Measurements from ENCODE around the gene PHKG2.

Gene PHKG2

GRCh38 chr16:30794634-30795033 lies 46.4 kb downstream of the PHKG2 start:
- TF ChIP-seq CTCF (IDR thresholded peaks at IDR 0.05; ENCODE audit: low read depth, low read length): no peak
- DNase-seq (ENCODE audit: low read depth in 2 of 2): no peak
- no peak overlapping the region for H3K4me3 ChIP-seq (replicated peaks in 1 of 2; ENCODE audit: low read depth in 2 of 2, low read length in 2 of 2)

- DNase-seq (ENCODE audit: low read depth in 2 of 2): no peak
- TF ChIP-seq CTCF (IDR thresholded peaks at IDR 0.05; ENCODE audit: low read depth, low read length): no peak
- H3K4me3 ChIP-seq (replicated peaks in 1 of 2; ENCODE audit: low read depth in 2 of 2, low read length in 2 of 2): no peak overlapping the region
These were observed 49.6 kb downstream of the PHKG2 start for GRCh38 chr16:30797670-30798309.

All from cardiac fibroblast (primary cell).